Neural cell (in vitro differentiated cells): ENCODE data around the gene RBMXL2. TPM values are rescaled to one million over a fixed set of nuclear protein-coding genes. Genes with fewer than 3 reads are reported as not detected.

ENCODE experiments used
- H2AFZ ChIP-seq: fragments of 200-600, 300-800 bp; sonication (generic), shearing (Covaris generic); 2 replicates; pipeline ENCODE4 v1.6.0; 2014; ENCODE audit warnings: low read depth, mild to moderate bottlenecking, antibody characterized with exemption, low read length, moderate library complexity
- H3F3A ChIP-seq: fragments of 200-600 bp; shearing (Covaris generic); 2 replicates; pipeline ENCODE4 v1.6.1; 2016; ENCODE audit warnings: mild to moderate bottlenecking, moderate library complexity, mixed read lengths, antibody characterized with exemption, low read length; ENCODE audit not compliant: insufficient read depth, poor library complexity, severe bottlenecking
- H3K27ac ChIP-seq: fragments of 200-600, 300-800 bp; sonication (generic), shearing (Covaris generic); 2 replicates; pipeline ENCODE4 v1.5.1; 2014; ENCODE audit warnings: mild to moderate bottlenecking, low read length, moderate library complexity
- H3K27me3 ChIP-seq: fragments of 300-800, 200-600 bp; sonication (generic), shearing (Covaris generic); 2 replicates; pipeline ENCODE4 v1.6.0; 2014; ENCODE audit warnings: mild to moderate bottlenecking, low read depth, low read length, moderate library complexity; ENCODE audit not compliant: insufficient read depth
- H3K36me3 ChIP-seq: fragments of 300-800, 200-600 bp; sonication (generic), shearing (Covaris generic); 2 replicates; pipeline ENCODE4 v1.5.1; 2014; ENCODE audit warnings: mild to moderate bottlenecking, antibody characterized with exemption, low read length, moderate library complexity; ENCODE audit not compliant: insufficient read depth
- H3K4me2 ChIP-seq: fragments of 300-800, 200-600 bp; sonication (generic), shearing (Covaris generic); 2 replicates; pipeline ENCODE4 v1.6.0; 2014; ENCODE audit warnings: mild to moderate bottlenecking, low read length
- H3K4me3 ChIP-seq: fragments of 300-800, 200-600 bp; sonication (generic), shearing (Covaris generic); 2 replicates; pipeline ENCODE4 v1.5.1; 2014; ENCODE audit warnings: mild to moderate bottlenecking, low read length, moderate library complexity
- H3K79me2 ChIP-seq: fragments of 200-600 bp; shearing (Covaris generic); replicated peaks from 2 replicates; pipeline ENCODE4 v1.6.0; 2014; ENCODE audit warnings: mild to moderate bottlenecking, low read length, moderate library complexity; ENCODE audit not compliant: insufficient read depth
- H3K9ac ChIP-seq: fragments of 300-800, 200-600 bp; sonication (generic), shearing (Covaris generic); 2 replicates; pipeline ENCODE4 v1.6.1; 2016; ENCODE audit warnings: mild to moderate bottlenecking, low read length, mixed read lengths
- H3K9me2 ChIP-seq: fragments of 200-600 bp; shearing (Covaris generic); 2 replicates; pipeline ENCODE4 v1.6.1; 2016; ENCODE audit warnings: mild to moderate bottlenecking, low read length, mixed read lengths; ENCODE audit not compliant: insufficient read depth
- H3K9me3 ChIP-seq: fragments of 200-600, 300-800 bp; sonication (generic), shearing (Covaris generic); 2 replicates; pipeline ENCODE4 v1.6.1; 2016; ENCODE audit warnings: mild to moderate bottlenecking, mixed run types, low read length, moderate library complexity, mixed read lengths
- H4K20me1 ChIP-seq: fragments of 200-600 bp; shearing (Covaris generic); 2 replicates; pipeline ENCODE4 v1.6.1; 2016; ENCODE audit warnings: mild to moderate bottlenecking, mixed run types; ENCODE audit not compliant: insufficient read depth
- CTCF ChIP-seq: fragments of 450-650 bp; IDR thresholded peaks from 2 replicates; pipeline ENCODE4 v1.5.1; 2014; ENCODE audit warnings: antibody characterized with exemption, mild to moderate bottlenecking, moderate library complexity; ENCODE audit not compliant: poor library complexity, severe bottlenecking
- EP300 ChIP-seq: fragments of 450-650 bp; conservative IDR thresholded peaks from 2 replicates; pipeline ENCODE4 v1.6.1; 2014; ENCODE audit warnings: antibody characterized with exemption, mild to moderate bottlenecking, moderate library complexity; ENCODE audit not compliant: poor library complexity, severe bottlenecking
- EZH2 ChIP-seq: fragments of 200-600, 300-800 bp; shearing (Covaris generic), sonication (generic); IDR thresholded peaks from 2 replicates; pipeline ENCODE4 v1.6.1; 2014; ENCODE audit warnings: antibody characterized with exemption, low read length, borderline replicate concordance, mild to moderate bottlenecking; ENCODE audit not compliant: insufficient read depth, poor library complexity, severe bottlenecking
- MXI1 ChIP-seq: fragments of 450-650 bp; conservative IDR thresholded peaks from 2 replicates; pipeline ENCODE4 v1.6.1; 2014; ENCODE audit warnings: antibody characterized with exemption, mild to moderate bottlenecking; ENCODE audit not compliant: poor library complexity, severe bottlenecking
- POLR2AphosphoS5 ChIP-seq: IDR thresholded peaks from 2 replicates; pipeline ENCODE4 v1.6.1; 2012
- RAD21 ChIP-seq: fragments of 450-650 bp; conservative IDR thresholded peaks from 2 replicates; pipeline ENCODE4 v1.6.1; 2014; ENCODE audit warnings: antibody characterized with exemption, mild to moderate bottlenecking, moderate library complexity
- SMC3 ChIP-seq: fragments of 450-650 bp; conservative IDR thresholded peaks from 2 replicates; pipeline ENCODE4 v1.6.1; 2014; ENCODE audit warnings: antibody characterized with exemption, mild to moderate bottlenecking, moderate library complexity; ENCODE audit not compliant: poor library complexity
- TAF1 ChIP-seq: IDR thresholded peaks from 2 replicates; pipeline ENCODE4 v1.6.1; 2012; ENCODE audit warnings: low read depth
- polyA plus RNA-seq: library from polyadenylated mRNA; depleted of rRNA; stranded (reverse); fragments of >200 nt; gene quantifications from 2 replicates; pipeline ENCODE4 v1.2.3, GENCODE V29; 2014
- TF ChIP-seq, protein P1 (sequence below): IDR thresholded peaks from 2 replicates; pipeline ENCODE4 v1.6.1; 2012; ENCODE audit warnings: borderline replicate concordance

Gene RBMXL2
- polyA plus RNA-seq, 1 donor from 2014 or later, result not detected

DNA sequence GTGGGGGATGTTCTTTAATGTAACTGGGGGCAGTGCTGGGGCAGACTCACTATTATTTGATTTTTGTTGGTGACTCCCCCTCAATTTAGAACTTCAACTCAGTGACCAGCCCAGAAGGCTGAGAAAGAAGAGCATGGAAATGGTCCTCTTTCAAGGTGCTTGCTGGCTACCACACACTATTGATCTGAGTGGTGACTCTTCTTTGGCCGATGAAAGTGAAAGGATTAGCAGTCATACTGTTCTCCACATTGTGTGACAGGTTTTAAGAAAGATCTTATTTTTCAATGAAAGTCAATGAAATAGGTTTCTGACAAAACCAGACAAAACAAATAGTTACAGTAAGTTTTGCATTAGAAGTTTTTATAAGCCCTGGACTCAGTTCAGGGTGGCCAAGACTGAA is 38.6 kb upstream of the RBMXL2 start:
- H3K4me2 ChIP-seq, result no peak overlapping the region
- no peaks in the 10 kb centered on the region for H3K27me3 ChIP-seq
- no peaks in the 10 kb centered on the region for H3F3A ChIP-seq
- no peak overlapping the region for H2AFZ ChIP-seq
- no peaks in the 10 kb centered on the region for H3K9me3 ChIP-seq
- no peaks in the 10 kb centered on the region for H3K79me2 ChIP-seq
- no peak for TF ChIP-seq EZH2
- H3K27ac ChIP-seq, result no peak overlapping the region
- no peaks in the 10 kb centered on the region for H3K9me2 ChIP-seq
- H3K36me3 ChIP-seq, result no peaks in the 10 kb centered on the region
- H3K9ac ChIP-seq, result no peak overlapping the region
- no peak overlapping the region for H3K4me3 ChIP-seq
- no peaks in the 10 kb centered on the region for H4K20me1 ChIP-seq

- Histone ChIP-seq H2AFZ (no peak overlapping the region), H3K36me3 (no peaks in the 10 kb centered on the region), H3F3A (no peaks in the 10 kb centered on the region), H3K9me3 (no peaks in the 10 kb centered on the region), H3K9ac (no peak overlapping the region), H3K27me3 (no peaks in the 10 kb centered on the region), H4K20me1 (no peaks in the 10 kb centered on the region), H3K79me2 (no peaks in the 10 kb centered on the region), H3K4me3 (no peak overlapping the region), H3K9me2 (no peaks in the 10 kb centered on the region), H3K4me2 (no peak overlapping the region), H3K27ac (no peak overlapping the region)
- TF ChIP-seq RAD21 (no peak), MXI1 (no peak), TAF1 (no peak), EZH2 (no peak), EP300 (no peak), SMC3 (no peak), POLR2AphosphoS5 (no peak), CTCF (no peak)
- TF ChIP-seq, protein P1, sequence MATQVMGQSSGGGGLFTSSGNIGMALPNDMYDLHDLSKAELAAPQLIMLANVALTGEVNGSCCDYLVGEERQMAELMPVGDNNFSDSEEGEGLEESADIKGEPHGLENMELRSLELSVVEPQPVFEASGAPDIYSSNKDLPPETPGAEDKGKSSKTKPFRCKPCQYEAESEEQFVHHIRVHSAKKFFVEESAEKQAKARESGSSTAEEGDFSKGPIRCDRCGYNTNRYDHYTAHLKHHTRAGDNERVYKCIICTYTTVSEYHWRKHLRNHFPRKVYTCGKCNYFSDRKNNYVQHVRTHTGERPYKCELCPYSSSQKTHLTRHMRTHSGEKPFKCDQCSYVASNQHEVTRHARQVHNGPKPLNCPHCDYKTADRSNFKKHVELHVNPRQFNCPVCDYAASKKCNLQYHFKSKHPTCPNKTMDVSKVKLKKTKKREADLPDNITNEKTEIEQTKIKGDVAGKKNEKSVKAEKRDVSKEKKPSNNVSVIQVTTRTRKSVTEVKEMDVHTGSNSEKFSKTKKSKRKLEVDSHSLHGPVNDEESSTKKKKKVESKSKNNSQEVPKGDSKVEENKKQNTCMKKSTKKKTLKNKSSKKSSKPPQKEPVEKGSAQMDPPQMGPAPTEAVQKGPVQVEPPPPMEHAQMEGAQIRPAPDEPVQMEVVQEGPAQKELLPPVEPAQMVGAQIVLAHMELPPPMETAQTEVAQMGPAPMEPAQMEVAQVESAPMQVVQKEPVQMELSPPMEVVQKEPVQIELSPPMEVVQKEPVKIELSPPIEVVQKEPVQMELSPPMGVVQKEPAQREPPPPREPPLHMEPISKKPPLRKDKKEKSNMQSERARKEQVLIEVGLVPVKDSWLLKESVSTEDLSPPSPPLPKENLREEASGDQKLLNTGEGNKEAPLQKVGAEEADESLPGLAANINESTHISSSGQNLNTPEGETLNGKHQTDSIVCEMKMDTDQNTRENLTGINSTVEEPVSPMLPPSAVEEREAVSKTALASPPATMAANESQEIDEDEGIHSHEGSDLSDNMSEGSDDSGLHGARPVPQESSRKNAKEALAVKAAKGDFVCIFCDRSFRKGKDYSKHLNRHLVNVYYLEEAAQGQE, result no peak
These were observed 31.8 kb upstream of the RBMXL2 start for GRCh38 chr11:7056828-7057513.
